MG63 (cell line): ENCODE measurements around the gene TBC1D8B. TPM values are rescaled to one million over a fixed set of nuclear protein-coding genes. Genes with fewer than 3 reads are reported as not detected.

Source experiments
- DNase-seq: peaks from one replicate; pipeline ENCODE4 v3.0.0-alpha.2; 2020
- H3K27me3 ChIP-seq: fragments of 250-450 bp; sonication (Bioruptor Pico); 2 replicates; pipeline ENCODE4 v1.5.1; 2020; ENCODE audit warnings: mild to moderate bottlenecking, moderate library complexity
- H3K36me3 ChIP-seq: fragments of 250-450 bp; sonication (Bioruptor Pico); 2 replicates; pipeline ENCODE4 v1.5.1; 2020; ENCODE audit warnings: mild to moderate bottlenecking, moderate library complexity
- H3K4me3 ChIP-seq: fragments of 250-450 bp; sonication (Bioruptor Pico); 2 replicates; pipeline ENCODE4 v1.5.1; 2020; ENCODE audit warnings: mild to moderate bottlenecking, moderate library complexity
- H3K9me3 ChIP-seq: fragments of 250-450 bp; sonication (Bioruptor Pico); 2 replicates; pipeline ENCODE4 v1.5.1; 2020; ENCODE audit warnings: mild to moderate bottlenecking, moderate library complexity
- total RNA-seq: library from RNA; depleted of rRNA; stranded (reverse); fragments of >200 nt; shearing (Covaris generic); gene quantifications from 2 replicates; pipeline ENCODE4 v1.2.3, GENCODE V29; 2014; ENCODE audit warnings: low replicate concordance

TBC1D8B gene
- total RNA-seq, 1 experiment from 2014 or later = 0.82 TPM

GRCh38 chrX:106891762-106892460 lies 89.4 kb downstream of the TBC1D8B start:
- Histone ChIP-seq H3K9me3 (no peaks in the 10 kb centered on the region), H3K36me3 (no peaks in the 10 kb centered on the region), H3K27me3 (no peaks in the 10 kb centered on the region), H3K4me3 (no peak overlapping the region)
- no peak for DNase-seq

- DNase-seq = peak; percentile 54
- H3K9me3 ChIP-seq = no peaks in the 10 kb centered on the region
- no peaks in the 10 kb centered on the region for H3K36me3 ChIP-seq
- H3K27me3 ChIP-seq = no peaks in the 10 kb centered on the region
- no peak overlapping the region for H3K4me3 ChIP-seq
Observed at GRCh38 chrX:106894392-106894909, 92.0 kb downstream of the TBC1D8B start.

GRCh38 chrX:106894978-106895452 lies 92.5 kb downstream of the TBC1D8B start:
- Histone ChIP-seq H3K9me3 (no peaks in the 10 kb centered on the region), H3K27me3 (no peaks in the 10 kb centered on the region), H3K4me3 (no peak overlapping the region), H3K36me3 (no peaks in the 10 kb centered on the region)
- peak; percentile 68 for DNase-seq

GRCh38 chrX:106897259-106897658 lies 94.8 kb downstream of the TBC1D8B start:
- peak; percentile 5 for DNase-seq
- Histone ChIP-seq H3K9me3 (no peaks in the 10 kb centered on the region), H3K27me3 (no peaks in the 10 kb centered on the region), H3K4me3 (no peak overlapping the region), H3K36me3 (no peaks in the 10 kb centered on the region)

DNA sequence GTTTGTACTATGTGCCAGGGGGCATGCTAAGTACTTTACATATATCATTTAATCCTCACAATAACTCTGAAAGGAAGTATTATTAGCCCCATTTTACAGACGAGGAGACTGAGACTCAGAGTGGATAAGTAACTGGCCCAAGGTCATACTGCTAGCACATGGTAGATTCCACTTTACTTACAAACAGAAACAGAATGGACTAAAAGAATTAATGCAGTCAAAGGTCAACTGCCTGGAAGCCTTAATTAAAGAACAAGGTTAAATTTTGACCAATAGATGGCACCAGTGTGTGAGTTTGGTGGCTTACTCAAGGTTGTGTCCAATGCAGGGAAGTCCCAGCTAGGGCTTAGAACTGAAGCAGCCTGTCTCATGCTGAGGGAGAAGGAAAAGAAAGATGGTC lies 96.0 kb downstream of the TBC1D8B start:
- no peak for DNase-seq
- Histone ChIP-seq H3K4me3 (no peak overlapping the region), H3K9me3 (no peaks in the 10 kb centered on the region), H3K36me3 (no peaks in the 10 kb centered on the region), H3K27me3 (no peaks in the 10 kb centered on the region)

DNA sequence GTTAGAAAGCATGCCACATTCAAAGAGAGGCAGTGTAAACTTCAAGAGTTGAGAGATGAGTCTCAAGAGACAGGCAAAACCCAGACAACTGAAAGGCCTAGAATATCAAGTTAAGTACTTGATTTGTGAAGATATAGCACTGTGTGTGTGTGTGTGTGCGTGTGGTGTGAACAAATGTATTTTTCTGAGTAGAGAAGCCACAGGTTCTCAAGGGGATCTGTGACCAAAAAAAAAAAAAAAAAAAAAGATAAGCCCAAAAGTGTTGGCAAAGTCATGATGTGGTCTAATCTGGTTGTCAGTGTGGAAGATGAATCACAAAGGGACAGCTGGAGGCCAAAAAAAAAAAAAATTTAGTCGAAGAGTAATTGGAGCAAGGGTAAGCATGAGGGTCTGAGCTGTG lies 96.8 kb downstream of the TBC1D8B start:
- Histone ChIP-seq H3K4me3 (no peak overlapping the region), H3K9me3 (no peaks in the 10 kb centered on the region), H3K27me3 (no peaks in the 10 kb centered on the region), H3K36me3 (no peaks in the 10 kb centered on the region)
- DNase-seq = no peak

DNA sequence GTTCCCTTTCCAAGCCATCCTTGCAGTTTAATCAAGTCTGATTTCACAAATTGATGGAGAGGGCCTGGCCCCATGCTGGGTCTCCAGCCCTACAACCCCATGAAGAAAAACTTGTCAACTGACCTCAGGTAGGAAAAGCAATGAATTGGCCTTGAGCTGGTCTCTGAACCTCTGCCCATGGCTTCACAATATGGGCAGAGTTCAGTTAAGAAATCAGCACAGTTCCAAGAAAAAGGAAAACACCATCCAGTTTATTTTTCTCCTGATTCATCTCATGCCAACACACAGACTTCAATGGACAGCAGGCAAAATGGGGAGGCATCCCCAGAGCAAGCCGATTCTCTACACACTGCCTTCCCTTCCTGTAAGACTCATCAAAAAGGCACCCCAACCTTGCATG lies 97.4 kb downstream of the TBC1D8B start:
- Histone ChIP-seq H3K4me3 (no peak overlapping the region), H3K9me3 (no peaks in the 10 kb centered on the region), H3K27me3 (no peaks in the 10 kb centered on the region), H3K36me3 (no peaks in the 10 kb centered on the region)
- no peak for DNase-seq

- Histone ChIP-seq H3K4me3 (no peak overlapping the region), H3K36me3 (no peaks in the 10 kb centered on the region), H3K9me3 (no peaks in the 10 kb centered on the region), H3K27me3 (no peaks in the 10 kb centered on the region)
- DNase-seq = no peak
Observed at GRCh38 chrX:106901341-106901740, 98.9 kb downstream of the TBC1D8B start.

DNA sequence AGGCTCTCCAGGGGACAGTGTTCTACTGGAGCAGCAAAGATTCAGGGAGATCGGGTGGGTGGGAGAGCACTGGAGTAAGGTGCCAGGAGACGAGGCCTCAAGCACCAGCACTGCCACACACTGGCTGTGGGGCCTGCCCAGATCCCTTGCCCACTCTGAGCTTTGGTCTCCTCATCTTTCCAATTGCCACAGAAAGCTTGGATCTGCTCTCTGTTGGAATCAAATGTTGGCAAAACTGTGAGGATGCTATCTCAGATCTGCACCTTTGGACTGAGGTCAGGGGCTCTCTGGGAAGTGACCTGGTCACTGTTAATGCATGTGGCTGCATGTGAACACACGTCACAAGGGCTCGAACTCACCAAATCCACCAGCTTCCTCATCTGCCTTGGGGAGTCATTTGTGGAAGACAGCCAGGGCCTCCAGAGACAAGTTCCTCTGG lies 99.3 kb downstream of the TBC1D8B start:
- Histone ChIP-seq H3K36me3 (no peaks in the 10 kb centered on the region), H3K9me3 (no peaks in the 10 kb centered on the region), H3K27me3 (no peaks in the 10 kb centered on the region), H3K4me3 (no peak overlapping the region)
- no peak for DNase-seq

DNA sequence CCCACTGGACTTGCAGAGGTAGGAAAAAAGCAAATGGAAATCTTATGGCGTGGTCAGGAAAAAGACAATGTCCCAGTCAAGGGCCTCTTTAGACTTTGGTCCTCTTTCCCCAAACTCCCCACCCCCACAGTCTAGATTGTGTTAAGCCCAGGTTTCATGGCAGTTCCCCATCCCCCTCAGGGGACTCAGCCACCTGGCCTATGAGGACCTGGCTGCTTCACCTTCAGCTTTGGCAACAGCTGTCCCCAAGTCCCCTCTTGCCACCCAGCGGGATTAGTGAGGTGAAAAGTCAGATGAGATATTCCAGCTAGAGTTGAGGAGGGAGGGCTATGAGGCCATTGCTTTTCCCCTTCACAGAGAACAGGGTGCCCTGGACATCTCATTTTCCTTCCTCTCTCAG lies 100.2 kb downstream of the TBC1D8B start:
- Histone ChIP-seq H3K36me3 (no peaks in the 10 kb centered on the region), H3K9me3 (no peaks in the 10 kb centered on the region), H3K4me3 (no peak overlapping the region), H3K27me3 (no peaks in the 10 kb centered on the region)
- DNase-seq = no peak

- Histone ChIP-seq H3K27me3 (no peaks in the 10 kb centered on the region), H3K4me3 (no peak within 1 kb of the TSS), H3K36me3 (no peaks in the 10 kb centered on the region), H3K9me3 (no peaks in the 10 kb centered on the region)
- no peak for DNase-seq
Observed at GRCh38 chrX:106903291-106903824, 100.9 kb downstream of the TBC1D8B start, which contains the start of gene RIPPLY1. TSS of gene RIPPLY1 (minus strand) at chrX:106903341. CDS start at chrX:106903287, 54 bp downstream.

DNA sequence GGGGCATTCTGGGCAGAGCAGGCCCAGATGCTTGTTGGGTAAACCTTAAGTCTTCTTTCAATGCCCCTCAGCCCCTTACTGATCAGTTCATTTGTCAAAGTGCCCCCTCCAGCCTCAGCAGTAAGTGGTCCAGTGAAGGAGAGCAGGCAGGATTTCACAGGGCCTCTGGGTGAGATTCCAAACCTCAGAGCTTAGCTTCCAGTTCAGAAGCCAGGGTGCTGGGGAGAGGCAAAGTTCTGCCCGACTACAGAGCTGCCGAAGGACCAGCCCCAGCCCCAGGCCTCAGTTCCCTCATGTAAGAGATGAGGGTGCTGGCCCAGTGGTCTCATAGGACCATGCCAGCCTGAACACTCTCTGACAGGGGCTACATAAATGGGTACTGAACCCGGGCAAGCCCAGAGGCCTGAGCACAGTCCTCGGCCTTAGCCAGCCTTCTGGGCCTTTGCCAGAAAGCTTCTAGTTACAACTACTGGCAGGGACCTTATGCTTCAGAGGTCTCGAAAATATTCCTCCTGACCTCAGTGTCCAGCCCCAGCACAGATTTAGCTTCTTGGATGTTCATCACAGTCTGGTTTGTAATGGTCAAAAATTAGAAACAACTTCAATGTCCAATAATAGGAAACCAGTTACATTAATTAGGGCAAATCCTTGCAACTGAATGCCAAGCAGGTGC lies 101.5 kb downstream of the TBC1D8B start:
- Histone ChIP-seq H3K4me3 (no peak overlapping the region), H3K36me3 (no peaks in the 10 kb centered on the region), H3K27me3 (no peaks in the 10 kb centered on the region), H3K9me3 (no peaks in the 10 kb centered on the region)
- DNase-seq = no peak

- Histone ChIP-seq H3K27me3 (no peaks in the 10 kb centered on the region), H3K4me3 (no peak overlapping the region), H3K9me3 (no peaks in the 10 kb centered on the region), H3K36me3 (no peaks in the 10 kb centered on the region)
- DNase-seq = peak; percentile 17
Observed at GRCh38 chrX:106905064-106905708, 102.7 kb downstream of the TBC1D8B start.

- no peaks in the 10 kb centered on the region for H3K27me3 ChIP-seq
- no peak for DNase-seq
- H3K36me3 ChIP-seq = no peaks in the 10 kb centered on the region
- H3K4me3 ChIP-seq = no peak overlapping the region
- no peaks in the 10 kb centered on the region for H3K9me3 ChIP-seq
Observed at GRCh38 chrX:106906361-106906760, 103.9 kb downstream of the TBC1D8B start.

GRCh38 chrX:106912864-106913263 lies 110.4 kb downstream of the TBC1D8B start:
- Histone ChIP-seq H3K9me3 (no peaks in the 10 kb centered on the region), H3K4me3 (no peak overlapping the region), H3K27me3 (no peaks in the 10 kb centered on the region), H3K36me3 (no peaks in the 10 kb centered on the region)
- no peak for DNase-seq

- peak; percentile 74 for DNase-seq
- H3K36me3 ChIP-seq = no peaks in the 10 kb centered on the region
- no peaks in the 10 kb centered on the region for H3K27me3 ChIP-seq
Observed at GRCh38 chrX:106917830-106918500, 115.5 kb downstream of the TBC1D8B start.

More at GRCh38 chrX:106917830-106918500, 115.5 kb downstream of the TBC1D8B start:
- no peak overlapping the region for H3K4me3 ChIP-seq
- H3K9me3 ChIP-seq = no peaks in the 10 kb centered on the region
